Activated B cell treated with CpG ODN at 0.5 μM for 24 hours (primary cell): ENCODE results near the gene CNN2. TPM values are rescaled to one million over a fixed set of nuclear protein-coding genes. Genes with fewer than 3 reads are reported as not detected.

Experiments used
- ATAC-seq: fragments of 200-7000 bp; cut with Tn5 transposase; one replicate; pipeline ENCODE4 v1.10.0; 2021; ENCODE audit warnings: low read depth, mild to moderate bottlenecking, moderate library complexity
- CTCF ChIA-PET: fragments of 350-600 bp; sonication (Branson Sonifier 250); formaldehyde crosslinking; loops from one replicate; lab custom pipeline; 2021; ENCODE audit warnings: antibody characterized with exemption; lab: Charles Lee
- POLR2A ChIA-PET: fragments of 350-600 bp; sonication (Branson Sonifier 250); formaldehyde crosslinking; loops from one replicate; lab custom pipeline; 2021; ENCODE audit warnings: antibody characterized with exemption; lab: Charles Lee
- DNase-seq: peaks from one replicate; pipeline ENCODE4 v3.0.0; 2022
- H3K27ac Mint-ChIP-seq: one replicate; pipeline ENCODE4 v1.8.0; 2020; ENCODE audit warnings: mixed read lengths
- H3K27me3 Mint-ChIP-seq: one replicate; pipeline ENCODE4 v1.8.0; 2021; ENCODE audit warnings: mixed read lengths
- H3K36me3 Mint-ChIP-seq: one replicate; pipeline ENCODE4 v1.8.0; 2021; ENCODE audit warnings: low read depth, mixed read lengths
- H3K4me1 Mint-ChIP-seq: one replicate; pipeline ENCODE4 v1.8.0; 2021; ENCODE audit warnings: mixed read lengths
- H3K4me3 Mint-ChIP-seq: one replicate; pipeline ENCODE4 v1.8.0; 2020; ENCODE audit warnings: mild to moderate bottlenecking, mixed read lengths
- H3K9me3 Mint-ChIP-seq: one replicate; pipeline ENCODE4 v1.8.0; 2020; ENCODE audit warnings: mixed read lengths
- intact Hi-C: fragments of 100-400 bp; cut with micrococcal nuclease; formaldehyde crosslinking; loops from one replicate; pipeline ENCODE4 v1.15.1; 2024
- total RNA-seq: library from RNA; stranded (reverse); gene quantifications from 2 replicates; pipeline ENCODE4 v1.2.3, GENCODE V29; 2022
- TF ChIP-seq, protein P1 (sequence below): fragments of 200-600 bp; IDR thresholded peaks from one replicate; pipeline ENCODE4 v1.8.0; 2022; ENCODE audit warnings: antibody characterized with exemption, mild to moderate bottlenecking

CNN2 gene
- total RNA-seq, 1 donor from 2014 or later = 352 TPM

DNA sequence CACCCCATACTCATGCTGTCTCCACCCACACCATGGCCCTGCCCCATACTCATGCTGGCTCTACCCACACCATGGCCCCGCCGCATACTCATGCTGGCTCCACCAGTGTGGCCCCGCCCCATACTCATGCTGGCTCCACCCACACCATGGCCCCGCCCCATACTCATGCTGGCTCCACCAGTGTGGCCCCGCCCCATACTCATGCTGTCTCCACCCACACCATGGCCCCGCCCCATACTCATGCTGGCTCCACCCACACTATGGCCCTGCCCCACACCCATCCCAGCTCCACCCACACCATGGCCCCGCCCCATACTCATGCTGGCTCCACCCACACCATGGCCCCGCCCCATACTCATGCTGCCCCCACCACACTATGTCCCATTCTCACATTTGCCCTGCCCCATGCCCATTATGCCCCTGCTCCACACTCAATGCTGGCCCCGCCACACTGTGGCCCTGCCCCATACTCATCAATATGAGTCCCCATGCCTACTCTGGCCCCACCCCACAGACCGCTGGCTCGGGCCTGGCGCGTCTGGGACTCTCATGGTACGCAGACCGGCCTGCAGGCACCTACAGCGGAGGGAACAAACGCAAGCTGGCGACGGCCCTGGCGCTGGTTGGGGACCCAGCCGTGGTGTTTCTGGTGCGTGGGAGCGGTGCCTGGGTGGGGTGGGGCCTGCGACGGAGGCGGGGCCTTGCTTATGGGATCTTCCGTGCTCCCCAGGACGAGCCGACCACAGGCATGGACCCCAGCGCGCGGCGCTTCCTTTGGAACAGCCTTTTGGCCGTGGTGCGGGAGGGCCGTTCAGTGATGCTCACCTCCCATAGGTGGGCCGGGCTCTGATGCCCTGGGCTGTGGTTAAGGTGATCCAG, 36.9 kb downstream of the CNN2 start:
- H3K27ac Mint-ChIP-seq = no peak overlapping the region
- DNase-seq = no peak
- CTCF ChIA-PET = no interaction called here

DNA sequence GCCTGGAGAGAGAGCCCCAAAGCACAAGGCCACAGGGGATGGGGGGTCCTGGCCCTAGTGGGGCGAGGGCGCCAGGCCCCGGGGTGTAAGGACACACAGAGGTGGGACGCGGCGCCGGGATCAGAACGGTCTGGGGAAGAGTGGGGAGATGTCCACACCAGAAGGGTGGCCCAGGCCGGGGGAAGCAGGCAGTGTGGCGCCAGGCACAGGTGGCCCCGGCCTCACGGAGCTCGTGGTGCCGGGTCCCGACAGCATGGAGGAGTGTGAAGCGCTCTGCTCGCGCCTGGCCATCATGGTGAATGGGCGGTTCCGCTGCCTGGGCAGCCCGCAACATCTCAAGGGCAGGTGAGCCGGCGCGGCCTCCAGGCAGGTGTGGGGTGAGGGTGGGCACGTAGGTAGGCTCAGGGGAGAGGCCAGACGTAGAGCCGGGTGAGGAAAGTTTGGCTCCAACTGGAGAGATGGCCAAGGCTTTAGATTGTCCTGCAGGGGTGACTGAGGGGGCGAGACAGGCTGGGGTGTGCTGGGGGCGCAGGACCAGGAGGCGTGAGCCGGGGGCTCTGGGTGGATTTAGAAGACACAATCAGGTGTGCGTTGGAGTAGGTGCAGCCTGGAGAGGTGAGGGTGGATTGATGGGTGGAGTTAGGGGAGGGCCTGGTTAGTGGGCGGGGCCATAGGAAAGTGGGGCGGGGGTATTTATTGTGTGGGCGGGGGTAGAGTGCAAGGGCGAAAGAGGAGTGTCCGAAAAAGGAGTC, 37.7 kb downstream of the CNN2 start:
- ATAC-seq (no peak), DNase-seq (no peak)
- H3K9me3 Mint-ChIP-seq = no peaks in the 10 kb centered on the region
- H3K4me3 Mint-ChIP-seq = peak overlapping the region; percentile 15
- H3K27me3 Mint-ChIP-seq = no peaks in the 10 kb centered on the region
- intact Hi-C loops = no loop called here
- H3K4me1 Mint-ChIP-seq = peaks cover 31% of the 10 kb centered on the region
- CTCF ChIA-PET = interaction anchor here (1.0 to 2.7 kb wide), 13 partner anchors 11 to 180 kb away, joined by 3 to 13 read pairs (median 4); partner anchors contain the start of genes ABCA7 and CNN2
- TF ChIP-seq, protein P1, sequence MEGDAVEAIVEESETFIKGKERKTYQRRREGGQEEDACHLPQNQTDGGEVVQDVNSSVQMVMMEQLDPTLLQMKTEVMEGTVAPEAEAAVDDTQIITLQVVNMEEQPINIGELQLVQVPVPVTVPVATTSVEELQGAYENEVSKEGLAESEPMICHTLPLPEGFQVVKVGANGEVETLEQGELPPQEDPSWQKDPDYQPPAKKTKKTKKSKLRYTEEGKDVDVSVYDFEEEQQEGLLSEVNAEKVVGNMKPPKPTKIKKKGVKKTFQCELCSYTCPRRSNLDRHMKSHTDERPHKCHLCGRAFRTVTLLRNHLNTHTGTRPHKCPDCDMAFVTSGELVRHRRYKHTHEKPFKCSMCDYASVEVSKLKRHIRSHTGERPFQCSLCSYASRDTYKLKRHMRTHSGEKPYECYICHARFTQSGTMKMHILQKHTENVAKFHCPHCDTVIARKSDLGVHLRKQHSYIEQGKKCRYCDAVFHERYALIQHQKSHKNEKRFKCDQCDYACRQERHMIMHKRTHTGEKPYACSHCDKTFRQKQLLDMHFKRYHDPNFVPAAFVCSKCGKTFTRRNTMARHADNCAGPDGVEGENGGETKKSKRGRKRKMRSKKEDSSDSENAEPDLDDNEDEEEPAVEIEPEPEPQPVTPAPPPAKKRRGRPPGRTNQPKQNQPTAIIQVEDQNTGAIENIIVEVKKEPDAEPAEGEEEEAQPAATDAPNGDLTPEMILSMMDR = no peak
- H3K27ac Mint-ChIP-seq = no peak overlapping the region
- POLR2A ChIA-PET = interaction anchor here (0.6 to 5.3 kb wide), 12 partner anchors 13 to 794 kb away, joined by 3 to 140 read pairs (median 8); partner anchors contain the start of genes ABCA7, CNN2, GPX4 and RNU6-2
- H3K36me3 Mint-ChIP-seq = peaks cover 18% of the 10 kb centered on the region

More for the DNA sequence above, 36.9 kb downstream of the CNN2 start:
- H3K4me3 Mint-ChIP-seq = no peak overlapping the region
- TF ChIP-seq, protein P1 = no peak
- no peak for ATAC-seq
- peaks cover 15% of the 10 kb centered on the region for H3K36me3 Mint-ChIP-seq
- POLR2A ChIA-PET = no interaction called here
- H3K4me1 Mint-ChIP-seq = peaks cover 29% of the 10 kb centered on the region
- no peaks in the 10 kb centered on the region for H3K27me3 Mint-ChIP-seq
- H3K9me3 Mint-ChIP-seq = no peaks in the 10 kb centered on the region
- intact Hi-C loops = no loop called here

DNA sequence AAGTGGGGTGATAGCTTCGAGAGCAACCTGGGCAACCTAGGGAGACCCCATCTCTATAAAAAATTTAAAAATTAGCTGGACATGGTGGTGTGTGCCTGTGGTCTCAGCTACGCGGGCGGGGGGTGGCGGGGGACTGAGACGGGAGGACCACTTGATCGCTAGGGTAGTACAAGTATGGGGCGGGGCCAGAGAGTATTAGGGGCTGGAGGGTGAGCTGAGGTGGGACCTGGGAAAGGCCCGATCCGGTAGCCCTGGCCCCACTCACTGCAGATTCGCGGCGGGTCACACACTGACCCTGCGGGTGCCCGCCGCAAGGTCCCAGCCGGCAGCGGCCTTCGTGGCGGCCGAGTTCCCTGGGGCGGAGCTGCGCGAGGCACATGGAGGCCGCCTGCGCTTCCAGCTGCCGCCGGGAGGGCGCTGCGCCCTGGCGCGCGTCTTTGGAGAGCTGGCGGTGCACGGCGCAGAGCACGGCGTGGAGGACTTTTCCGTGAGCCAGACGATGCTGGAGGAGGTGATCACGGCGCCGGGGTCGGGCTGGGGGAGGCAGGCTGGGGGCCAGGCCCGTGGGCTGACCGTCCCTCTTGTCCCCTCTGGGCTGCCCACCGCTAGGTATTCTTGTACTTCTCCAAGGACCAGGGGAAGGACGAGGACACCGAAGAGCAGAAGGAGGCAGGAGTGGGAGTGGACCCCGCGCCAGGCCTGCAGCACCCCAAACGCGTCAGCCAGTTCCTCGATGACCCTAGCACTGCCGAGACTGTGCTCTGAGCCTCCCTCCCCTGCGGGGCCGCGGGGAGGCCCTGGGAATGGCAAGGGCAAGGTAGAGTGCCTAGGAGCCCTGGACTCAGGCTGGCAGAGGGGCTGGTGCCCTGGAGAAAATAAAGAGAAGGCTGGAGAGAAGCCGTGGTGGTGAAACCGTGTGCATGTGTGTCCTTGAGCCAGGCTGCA, 38.5 kb downstream of the CNN2 start:
- Mint-ChIP-seq H3K27ac (no peak overlapping the region), H3K9me3 (no peaks in the 10 kb centered on the region)

DNA sequence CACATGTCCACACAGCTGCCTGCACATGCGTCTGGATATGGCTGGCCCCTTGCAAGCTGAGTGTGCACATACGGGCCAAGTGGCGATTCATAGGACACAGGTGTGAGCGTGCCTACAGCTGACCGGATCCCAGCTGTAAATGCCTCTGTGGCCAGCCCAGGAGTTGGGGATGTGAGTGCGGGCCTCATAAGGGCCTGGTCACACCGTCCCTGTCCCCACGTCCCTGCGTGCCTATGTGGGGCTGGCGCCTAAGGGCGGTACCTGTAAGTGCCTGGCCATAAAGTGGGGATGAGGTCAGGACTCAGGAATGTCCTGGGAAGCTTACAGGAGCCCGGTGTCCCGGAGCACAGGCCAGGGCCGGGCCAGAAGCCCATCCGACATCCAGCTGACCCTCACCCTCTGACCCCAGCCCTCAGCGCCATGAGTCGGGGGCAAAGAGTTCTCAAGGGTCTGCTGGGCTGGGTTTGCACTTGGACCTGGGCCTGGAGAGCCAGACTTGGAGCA, 39.2 kb downstream of the CNN2 start:
- CTCF ChIA-PET = interaction anchor here (1.0 to 2.7 kb wide), 5 partner anchors 9 to 201 kb away, joined by 3 to 13 read pairs (median 4); partner anchors contain the start of gene CNN2
- peak overlapping the region; percentile 60 for H3K4me3 Mint-ChIP-seq
- ATAC-seq (no peak), DNase-seq (no peak)
- TF ChIP-seq, protein P1 = no peak
- no peaks in the 10 kb centered on the region for H3K27me3 Mint-ChIP-seq
- peaks cover 21% of the 10 kb centered on the region for H3K36me3 Mint-ChIP-seq
- no peak overlapping the region for H3K27ac Mint-ChIP-seq
- POLR2A ChIA-PET = interaction anchor here (0.6 to 5.3 kb wide), 9 partner anchors 9 to 204 kb away, joined by 3 to 140 read pairs (median 25); partner anchors contain the start of genes ABCA7, CIRBP, CNN2 and WDR18
- H3K4me1 Mint-ChIP-seq = peaks cover 39% of the 10 kb centered on the region
- intact Hi-C loops = loop anchor here (2.0 to 5.0 kb wide), 2 partner anchors 27 to 127 kb away; no protein-coding TSS in a partner anchor
- H3K9me3 Mint-ChIP-seq = no peaks in the 10 kb centered on the region

More for the DNA sequence above, 38.5 kb downstream of the CNN2 start:
- TF ChIP-seq, protein P1 = peak; percentile 33
- POLR2A ChIA-PET = interaction anchor here (0.6 to 5.3 kb wide), 14 partner anchors 12 to 794 kb away, joined by 3 to 140 read pairs (median 7); partner anchors contain the start of genes ABCA7, CNN2, GPX4 and RNU6-2
- DNase-seq (peak; percentile 68), ATAC-seq (peak; percentile 36)
- Mint-ChIP-seq H3K4me1 (peaks cover 38% of the 10 kb centered on the region), H3K27me3 (no peaks in the 10 kb centered on the region), H3K4me3 (peak overlapping the region; percentile 60), H3K36me3 (peaks cover 18% of the 10 kb centered on the region)
- CTCF ChIA-PET = interaction anchor here (0.6 to 2.7 kb wide), 14 partner anchors 10 to 179 kb away, joined by 3 to 13 read pairs (median 4); partner anchors contain the start of genes ABCA7 and CNN2
- intact Hi-C loops = loop anchor here (5.0 kb wide), 1 partner anchor 127 kb away; no protein-coding TSS in a partner anchor
